ENCODE measurements around the gene DOK7.

- TF ChIP-seq CTCF (IDR thresholded peaks at IDR 0.05; ENCODE audit: borderline replicate concordance, extremely low read depth, low read length, poor library complexity, severe bottlenecking) = no peak
- TF ChIP-seq EZH2 (IDR thresholded peaks at IDR 0.05; ENCODE audit: borderline replicate concordance, low read depth, low read length, severe bottlenecking) = no peak
These were observed 26.4 kb downstream of the DOK7 start for GRCh38 chr4:3489451-3489962.
